ENCODE measurements around the gene MTA2. TPM values are rescaled to one million over a fixed set of nuclear protein-coding genes. Genes with fewer than 3 reads are reported as not detected.

MTA2 gene
- total RNA-seq, 3 donors from 2014 or later, result 61.3 to 92.8 (median 85.5) TPM

DNA sequence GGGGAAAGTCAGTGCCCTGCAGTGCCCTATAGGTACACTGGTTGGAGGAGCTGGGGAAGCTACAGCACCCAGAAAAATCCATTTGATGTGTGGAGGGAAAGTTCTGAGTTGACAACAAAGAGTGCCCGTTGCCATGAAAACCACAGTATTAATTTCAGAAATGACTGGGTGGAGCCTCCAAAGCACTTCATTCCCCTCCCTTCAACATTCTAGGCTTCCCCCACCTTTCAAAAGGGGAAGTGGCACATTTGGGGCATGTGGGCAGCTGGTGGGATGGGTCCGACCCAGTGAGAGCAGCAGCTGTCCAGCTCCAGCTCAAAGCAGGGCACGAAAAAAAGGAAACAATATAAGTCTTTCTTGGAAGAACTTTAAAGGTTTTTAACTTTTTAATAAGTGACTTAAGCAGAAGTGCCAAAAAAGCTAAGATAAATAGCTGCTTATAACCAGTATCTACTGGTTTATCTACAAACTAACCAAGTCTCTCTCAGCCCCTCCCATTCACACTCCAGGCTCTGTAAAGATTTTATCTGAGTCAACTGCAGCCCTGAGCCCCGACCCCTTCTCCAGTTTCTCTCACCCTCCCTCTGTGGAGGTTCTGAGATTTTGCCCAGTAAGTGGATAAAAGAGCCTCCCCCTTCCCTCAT lies 46.1 kb downstream of the MTA2 start:
- peak overlapping the region; percentile 96 to 98 for H3K27ac ChIP-seq
- intact Hi-C loops (cut with DNase I; ENCODE audit: low total_unique reads), result no loop called here
- H3K36me3 ChIP-seq, result no peaks in the 10 kb centered on the region
- TF ChIP-seq POLR2AphosphoS5 (IDR thresholded peaks at IDR 0.05), result no peak
- TF ChIP-seq POLR2A (IDR thresholded peaks at IDR 0.05), result no peak
- TF ChIP-seq, protein P1, sequence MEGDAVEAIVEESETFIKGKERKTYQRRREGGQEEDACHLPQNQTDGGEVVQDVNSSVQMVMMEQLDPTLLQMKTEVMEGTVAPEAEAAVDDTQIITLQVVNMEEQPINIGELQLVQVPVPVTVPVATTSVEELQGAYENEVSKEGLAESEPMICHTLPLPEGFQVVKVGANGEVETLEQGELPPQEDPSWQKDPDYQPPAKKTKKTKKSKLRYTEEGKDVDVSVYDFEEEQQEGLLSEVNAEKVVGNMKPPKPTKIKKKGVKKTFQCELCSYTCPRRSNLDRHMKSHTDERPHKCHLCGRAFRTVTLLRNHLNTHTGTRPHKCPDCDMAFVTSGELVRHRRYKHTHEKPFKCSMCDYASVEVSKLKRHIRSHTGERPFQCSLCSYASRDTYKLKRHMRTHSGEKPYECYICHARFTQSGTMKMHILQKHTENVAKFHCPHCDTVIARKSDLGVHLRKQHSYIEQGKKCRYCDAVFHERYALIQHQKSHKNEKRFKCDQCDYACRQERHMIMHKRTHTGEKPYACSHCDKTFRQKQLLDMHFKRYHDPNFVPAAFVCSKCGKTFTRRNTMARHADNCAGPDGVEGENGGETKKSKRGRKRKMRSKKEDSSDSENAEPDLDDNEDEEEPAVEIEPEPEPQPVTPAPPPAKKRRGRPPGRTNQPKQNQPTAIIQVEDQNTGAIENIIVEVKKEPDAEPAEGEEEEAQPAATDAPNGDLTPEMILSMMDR (IDR thresholded peaks at IDR 0.05), result no peak
- no peak for DNase-seq (ENCODE audit: low spot score in 2 of 2)
- H3K27me3 ChIP-seq, result no peaks in the 10 kb centered on the region
- H3K9me3 ChIP-seq, result no peaks in the 10 kb centered on the region
- H3K4me3 ChIP-seq, result peak overlapping the region in 2 of 3 donors; percentile 23 to 55
- H3K4me1 ChIP-seq, result peaks cover 39 to 56% of the 10 kb centered on the region in 2 donors

DNA sequence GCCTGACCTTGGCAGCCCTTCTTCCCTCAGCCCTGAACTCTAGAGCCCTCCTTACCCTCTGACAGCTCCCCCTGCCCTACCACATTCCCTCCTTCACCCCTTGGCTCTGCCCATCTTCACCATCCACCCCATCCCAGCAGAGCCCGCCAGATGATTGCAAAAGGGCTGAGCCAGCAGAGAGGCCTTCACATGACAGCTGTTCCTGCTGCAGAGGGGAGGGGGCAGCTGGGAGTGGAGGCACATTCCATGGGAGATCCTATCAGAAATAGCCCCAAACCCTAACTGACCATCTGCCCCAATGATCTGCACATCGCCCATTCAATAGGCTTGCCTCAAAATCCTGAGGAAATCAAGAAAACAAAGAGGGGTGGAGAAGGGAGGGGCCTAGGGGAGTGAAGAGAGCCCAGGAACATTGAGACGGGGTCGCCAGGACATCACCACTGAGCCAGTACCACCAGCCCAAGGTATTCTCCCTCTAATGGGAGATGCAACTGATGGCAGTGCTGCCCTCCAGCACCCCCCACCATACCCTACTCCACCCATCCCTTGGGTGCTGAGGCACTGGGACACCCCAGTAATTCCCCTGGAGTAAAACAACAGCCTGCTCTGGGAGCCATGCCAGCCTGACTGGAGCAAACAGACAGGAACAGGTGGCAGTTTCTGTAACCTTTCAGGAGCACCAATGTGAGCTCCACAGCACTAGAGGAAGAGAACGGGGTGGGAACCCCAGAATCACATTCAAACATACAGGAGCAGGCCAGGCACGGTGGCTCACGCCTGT lies 47.1 kb downstream of the MTA2 start:
- TF ChIP-seq, protein P1 (IDR thresholded peaks at IDR 0.05), result no peak
- no peak for TF ChIP-seq POLR2A (IDR thresholded peaks at IDR 0.05)
- no peak for TF ChIP-seq POLR2AphosphoS5 (IDR thresholded peaks at IDR 0.05)
- Histone ChIP-seq H3K36me3 (no peaks in the 10 kb centered on the region), H3K27me3 (no peaks in the 10 kb centered on the region), H3K27ac (peak overlapping the region; percentile 96 to 98), H3K9me3 (no peaks in the 10 kb centered on the region), H3K4me1 (peaks cover 39 to 56% of the 10 kb centered on the region in 2 donors), H3K4me3 (peak overlapping the region in 1 of 3 donors; percentile 56)
- DNase-seq (ENCODE audit: low spot score in 2 of 2), result peak; percentile 74 to 91
- intact Hi-C loops (cut with DNase I; ENCODE audit: low total_unique reads), result loop anchor here (5.0 kb wide), 1 partner anchor 1643 kb away; no protein-coding TSS in a partner anchor

DNA sequence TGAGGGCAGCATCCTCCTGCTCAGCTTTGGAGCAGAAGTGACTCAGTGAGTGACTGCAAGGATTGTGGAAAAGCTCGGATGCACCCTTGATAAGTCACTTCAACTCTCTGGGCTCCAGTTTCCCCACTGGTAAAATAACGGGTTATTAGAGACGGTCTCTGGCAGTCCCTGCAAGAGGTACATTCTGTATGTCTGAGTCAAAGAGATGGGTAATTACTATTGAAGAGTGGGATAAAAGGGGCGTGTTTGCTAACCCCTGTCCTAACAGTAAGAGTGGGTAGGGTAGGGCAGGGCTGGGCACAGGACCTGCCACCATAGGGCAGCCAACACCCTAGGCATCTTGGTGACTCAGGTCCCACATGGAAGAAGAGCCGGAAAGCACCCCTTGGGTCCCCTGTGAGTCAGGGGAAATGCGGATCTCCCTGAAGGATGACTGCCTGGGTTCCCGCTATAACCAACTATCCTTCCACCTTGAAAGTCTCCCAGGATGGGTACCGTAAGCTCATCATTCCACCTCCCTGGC lies 47.8 kb downstream of the MTA2 start:
- intact Hi-C loops (cut with DNase I; ENCODE audit: low total_unique reads), result loop anchor here (5.0 kb wide), 1 partner anchor 1643 kb away; no protein-coding TSS in a partner anchor

DNA sequence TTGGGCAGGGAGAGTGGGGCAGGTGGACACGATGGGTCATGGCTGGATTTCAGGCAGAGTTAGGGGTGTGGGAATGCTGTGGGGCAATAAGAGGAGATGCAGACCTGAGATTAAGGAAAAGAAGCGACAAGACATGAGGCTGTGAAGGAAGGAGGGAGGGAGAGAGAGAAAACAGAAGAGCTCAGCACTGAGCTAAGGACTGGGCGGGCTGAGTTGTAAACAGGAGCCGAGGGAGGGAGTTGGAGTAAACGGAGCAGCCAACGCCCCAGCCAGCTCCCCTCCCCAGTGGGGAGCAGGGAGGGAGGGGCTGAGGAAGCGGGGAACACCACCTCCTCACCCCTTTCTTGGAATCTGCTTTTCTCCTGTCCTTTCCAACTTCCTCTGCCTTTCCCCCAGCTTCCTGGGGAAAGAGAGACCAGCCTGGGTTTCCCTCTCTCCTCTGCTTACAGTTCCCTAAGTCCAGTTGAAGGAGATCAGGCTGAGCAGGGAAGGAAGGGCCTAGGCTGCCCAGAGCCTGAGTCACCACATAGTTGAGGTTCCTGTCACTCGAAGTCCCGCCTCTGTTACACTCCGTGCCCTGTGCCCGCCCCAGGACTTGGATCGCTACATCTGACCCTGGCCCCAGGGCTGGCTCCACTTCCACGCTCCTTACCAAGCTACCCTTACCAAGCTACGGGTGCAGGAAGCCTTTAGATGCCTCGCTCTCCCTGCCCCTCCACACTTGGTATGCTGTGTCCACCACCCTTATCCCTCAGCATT lies 48.4 kb downstream of the MTA2 start:
- Histone ChIP-seq H3K9me3 (no peaks in the 10 kb centered on the region), H3K27ac (peak overlapping the region; percentile 96 to 98), H3K4me1 (peaks cover 45 to 67% of the 10 kb centered on the region in 2 donors), H3K4me3 (peak overlapping the region; percentile 17 to 56 (median 31)), H3K36me3 (no peaks in the 10 kb centered on the region), H3K27me3 (no peaks in the 10 kb centered on the region)
- intact Hi-C loops (cut with DNase I; ENCODE audit: low total_unique reads), result loop anchor here (5.0 kb wide), 1 partner anchor 1644 kb away; no protein-coding TSS in a partner anchor
- peak; percentile 23 for TF ChIP-seq POLR2A (IDR thresholded peaks at IDR 0.05)
- TF ChIP-seq, protein P1 (IDR thresholded peaks at IDR 0.05), result no peak
- peak; percentile 50 to 88 (median 81) for TF ChIP-seq POLR2AphosphoS5 (IDR thresholded peaks at IDR 0.05)
- DNase-seq (ENCODE audit: low spot score in 2 of 2), result peak; percentile 87 to 92

More for the DNA sequence above, 47.8 kb downstream of the MTA2 start:
- H3K9me3 ChIP-seq, result no peaks in the 10 kb centered on the region
- H3K27ac ChIP-seq, result peak overlapping the region; percentile 96 to 98
- H3K4me1 ChIP-seq, result peaks cover 39 to 61% of the 10 kb centered on the region in 2 donors
- TF ChIP-seq, protein P1 (IDR thresholded peaks at IDR 0.05), result no peak
- TF ChIP-seq POLR2A (IDR thresholded peaks at IDR 0.05) (no peak), POLR2AphosphoS5 (IDR thresholded peaks at IDR 0.05) (no peak)
- peak overlapping the region; percentile 17 to 56 (median 31) for H3K4me3 ChIP-seq
- H3K27me3 ChIP-seq, result no peaks in the 10 kb centered on the region
- H3K36me3 ChIP-seq, result no peaks in the 10 kb centered on the region
- DNase-seq (ENCODE audit: low spot score in 2 of 2), result no peak
